ENCODE results near the gene CSNK1G3.

CSNK1G3 gene

GRCh38 chr5:123514615-123515355 lies 2.8 kb downstream of the CSNK1G3 start:
- DNase-seq, result no peak

DNA sequence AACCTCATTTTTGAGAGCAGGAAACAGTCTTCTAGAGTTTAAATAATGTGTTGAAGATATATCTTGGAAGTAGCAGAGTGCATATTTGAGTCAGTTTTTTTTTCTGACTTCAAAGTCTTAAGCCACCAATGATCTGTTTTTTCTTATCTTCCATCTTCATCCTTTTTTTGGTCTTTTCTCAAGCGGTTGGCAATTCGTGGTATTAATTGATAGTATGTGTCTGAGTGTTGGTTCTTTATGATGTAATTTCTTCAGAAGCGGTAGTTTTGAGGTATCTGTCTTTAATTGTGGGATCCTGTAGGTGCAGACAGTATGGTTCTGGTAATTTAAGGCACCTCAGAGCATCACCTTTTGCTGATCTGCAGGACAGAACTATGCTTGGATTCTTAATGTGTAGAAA lies 3.9 kb downstream of the CSNK1G3 start:
- no peak for DNase-seq

DNA sequence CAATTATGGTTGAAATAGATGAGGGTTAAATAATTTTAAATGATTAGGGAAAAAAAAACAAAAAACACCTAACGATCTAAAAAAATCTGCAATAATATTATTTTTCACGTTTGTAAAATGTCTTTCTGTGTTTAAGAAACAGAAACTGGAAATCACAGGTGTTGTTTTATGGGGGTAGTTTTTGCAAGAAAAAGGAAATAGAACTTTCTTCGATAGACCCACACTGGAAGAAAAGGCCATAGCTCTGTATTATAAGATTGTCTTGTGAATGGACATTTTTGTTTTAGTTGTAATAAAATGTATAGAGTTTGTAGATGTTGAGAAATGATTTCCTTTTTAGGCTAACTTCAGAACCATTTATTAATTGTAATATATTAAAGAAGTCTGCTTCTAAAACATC lies 5.5 kb downstream of the CSNK1G3 start:
- DNase-seq, result no peak

- no peak for DNase-seq
These were observed 6.1 kb downstream of the CSNK1G3 start for GRCh38 chr5:123518111-123518510.

DNA sequence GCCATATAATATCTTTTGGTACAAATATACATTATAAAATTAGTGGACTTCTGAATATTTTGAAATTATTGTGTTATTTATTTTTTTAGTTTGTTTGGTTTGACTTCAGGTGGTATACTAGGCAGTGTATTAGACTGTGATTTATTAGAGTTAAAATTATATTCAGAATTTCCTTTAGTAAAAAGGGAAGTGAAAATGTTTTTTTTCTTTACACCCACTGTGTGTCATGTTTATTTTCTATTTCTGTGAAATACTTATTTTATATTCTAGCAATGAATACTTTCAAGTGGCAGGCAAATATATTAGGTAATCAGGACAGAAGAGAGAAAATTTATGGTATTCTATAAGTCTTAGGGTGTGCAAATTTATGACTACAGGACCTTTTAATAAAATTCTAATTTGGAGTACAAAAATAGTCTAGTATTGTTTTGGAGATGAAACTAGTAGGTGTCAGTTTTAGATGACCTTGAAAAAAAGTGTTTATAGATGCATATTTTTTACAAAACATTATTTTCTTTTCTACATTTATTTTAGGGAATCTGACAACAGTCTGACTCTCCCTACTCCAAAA lies 8.8 kb downstream of the CSNK1G3 start:
- no peak for DNase-seq

DNA sequence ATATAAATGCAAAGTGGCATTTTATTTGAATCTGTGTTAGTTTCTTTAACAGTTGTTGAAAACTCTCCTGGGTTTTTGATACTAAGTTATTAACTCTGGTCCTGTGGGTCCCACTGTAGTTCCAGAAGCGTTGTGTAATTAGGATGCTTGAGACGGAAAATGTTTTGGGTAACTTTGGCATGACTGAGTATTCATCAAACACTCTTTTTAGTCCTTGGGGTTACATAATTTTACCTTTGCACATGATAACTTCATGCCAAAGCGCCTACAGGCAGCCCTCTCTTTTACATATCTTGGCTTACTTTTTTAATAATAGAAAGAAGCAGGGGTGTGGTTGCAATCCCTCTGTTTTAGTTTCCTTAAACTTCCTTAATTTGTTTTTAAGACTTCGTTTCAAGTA lies 12.2 kb downstream of the CSNK1G3 start:
- no peak for DNase-seq

- DNase-seq, result no peak
These were observed 15.2 kb downstream of the CSNK1G3 start for GRCh38 chr5:123527190-123527589.

DNA sequence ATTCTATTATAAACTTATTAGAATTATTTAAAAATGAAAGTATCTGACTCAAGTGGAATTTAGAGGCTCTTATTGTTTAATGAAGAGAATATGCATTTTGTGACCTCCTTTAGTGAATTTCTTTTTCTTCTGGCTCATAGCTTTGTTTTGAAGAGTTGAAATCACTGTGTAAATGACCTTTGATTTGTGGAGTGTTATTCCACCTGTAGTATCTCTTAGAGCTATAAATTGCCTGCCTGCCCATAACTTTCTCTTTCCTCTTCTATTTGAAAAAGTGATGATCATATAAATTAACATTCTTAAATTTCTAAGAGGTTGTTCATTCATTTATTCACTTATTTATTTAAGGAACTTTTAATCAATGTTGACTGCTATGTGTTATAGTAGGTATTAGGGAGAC lies 16.1 kb downstream of the CSNK1G3 start:
- no peak for DNase-seq

DNA sequence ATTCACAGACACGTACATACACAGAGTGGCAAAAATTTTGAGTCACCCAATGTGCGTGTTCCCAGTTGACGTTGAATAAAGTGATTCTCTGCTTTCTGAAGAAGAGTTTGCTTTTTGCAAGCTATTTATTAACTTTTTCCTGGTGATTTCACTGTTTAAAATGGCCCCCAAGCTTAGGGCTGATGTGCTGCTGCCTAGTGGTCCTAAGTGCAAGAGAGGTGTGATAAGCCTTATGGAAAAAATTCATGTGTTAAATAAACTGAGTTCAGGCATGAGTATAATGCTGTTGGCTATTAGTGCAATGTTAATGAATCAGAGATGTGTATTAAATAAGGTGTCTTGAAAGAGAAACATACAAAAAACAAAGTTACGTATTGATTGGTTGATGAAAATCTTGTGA lies 16.9 kb downstream of the CSNK1G3 start:
- no peak for DNase-seq

- DNase-seq, result no peak
These were observed 18.8 kb downstream of the CSNK1G3 start for GRCh38 chr5:123530728-123531127.

- DNase-seq, result no peak
These were observed 23.7 kb downstream of the CSNK1G3 start for GRCh38 chr5:123535648-123536047.

- no peak for DNase-seq
These were observed 25.3 kb downstream of the CSNK1G3 start for GRCh38 chr5:123537256-123537655.

DNA sequence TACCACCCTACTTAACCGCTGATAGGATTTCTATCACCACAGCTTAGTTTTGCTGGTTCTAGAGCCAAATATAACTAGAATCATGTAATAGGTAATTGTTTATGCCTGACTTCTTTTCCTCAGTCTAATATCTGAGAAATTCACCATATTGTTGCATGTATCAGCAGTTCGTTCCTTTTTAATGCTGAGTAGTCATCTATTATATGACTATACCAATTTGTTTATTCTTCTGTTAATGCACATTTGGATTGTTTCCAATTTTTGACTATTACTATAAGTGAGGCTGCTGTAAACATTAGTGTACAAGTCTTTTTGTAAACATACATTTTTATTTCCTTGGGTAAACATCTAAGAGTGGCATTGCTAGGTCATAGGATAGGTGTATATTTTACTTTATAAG lies 25.9 kb downstream of the CSNK1G3 start:
- DNase-seq, result no peak

GRCh38 chr5:123538670-123539459 lies 26.9 kb downstream of the CSNK1G3 start:
- DNase-seq, result no peak

DNA sequence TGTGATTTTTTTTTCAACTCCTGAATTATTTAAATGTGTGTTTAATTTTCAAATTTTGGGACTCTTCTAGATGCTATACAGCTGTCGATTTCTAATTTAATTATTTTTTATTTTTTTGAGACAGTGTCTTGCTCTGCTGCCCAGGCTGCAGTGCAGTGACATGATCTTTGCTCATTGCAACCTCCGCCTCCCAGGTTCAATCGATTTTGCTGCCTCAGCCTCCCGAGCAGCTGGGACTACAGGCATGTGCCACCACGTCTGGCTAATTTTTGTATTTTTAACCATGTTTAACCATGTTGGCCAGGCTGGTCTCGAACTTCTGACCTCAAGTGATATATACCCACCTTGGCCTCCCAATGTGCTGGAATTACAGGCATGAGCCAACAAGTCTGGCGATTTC lies 28.6 kb downstream of the CSNK1G3 start:
- DNase-seq, result no peak

DNA sequence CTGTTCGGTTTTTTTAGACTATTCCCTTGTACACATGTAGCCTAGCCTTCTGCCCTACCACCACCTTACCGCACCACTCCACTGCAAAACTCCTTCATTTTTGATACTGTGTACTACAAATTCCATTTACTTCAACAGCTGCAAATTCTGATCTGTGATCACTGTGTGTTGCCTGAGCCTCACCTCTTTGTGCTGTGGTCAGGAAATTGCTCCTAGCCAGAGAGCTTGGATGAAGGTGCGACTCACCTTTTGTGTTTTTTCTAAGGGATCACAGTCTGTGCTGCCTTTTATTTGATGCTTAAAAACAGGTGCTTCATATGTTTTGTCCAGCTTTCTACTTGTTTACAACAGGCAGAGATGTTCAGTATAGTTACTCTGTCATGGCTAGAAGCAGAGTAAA lies 31.5 kb downstream of the CSNK1G3 start:
- no peak for DNase-seq

GRCh38 chr5:123545506-123545905 lies 33.5 kb downstream of the CSNK1G3 start:
- DNase-seq, result no peak

DNA sequence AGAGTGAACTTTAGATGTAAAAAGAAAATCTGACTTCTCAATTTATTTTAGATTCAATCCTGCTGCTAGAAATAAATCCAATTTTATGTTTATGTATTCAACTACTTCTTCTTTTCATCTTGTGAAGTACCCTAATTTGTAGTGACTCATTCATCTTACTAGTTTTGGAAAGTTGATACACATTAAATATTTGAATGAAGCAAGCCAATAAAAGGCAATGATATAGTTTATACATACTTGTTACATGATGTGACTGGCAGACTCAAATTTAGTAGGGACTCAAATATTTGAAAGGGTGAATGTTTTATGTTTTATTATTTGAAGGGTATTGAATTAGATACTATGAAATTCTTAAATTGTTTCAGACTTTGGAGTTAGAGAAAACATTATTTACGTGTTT lies 34.7 kb downstream of the CSNK1G3 start:
- no peak for DNase-seq

GRCh38 chr5:123549256-123549904 lies 37.4 kb downstream of the CSNK1G3 start:
- DNase-seq, result no peak

DNA sequence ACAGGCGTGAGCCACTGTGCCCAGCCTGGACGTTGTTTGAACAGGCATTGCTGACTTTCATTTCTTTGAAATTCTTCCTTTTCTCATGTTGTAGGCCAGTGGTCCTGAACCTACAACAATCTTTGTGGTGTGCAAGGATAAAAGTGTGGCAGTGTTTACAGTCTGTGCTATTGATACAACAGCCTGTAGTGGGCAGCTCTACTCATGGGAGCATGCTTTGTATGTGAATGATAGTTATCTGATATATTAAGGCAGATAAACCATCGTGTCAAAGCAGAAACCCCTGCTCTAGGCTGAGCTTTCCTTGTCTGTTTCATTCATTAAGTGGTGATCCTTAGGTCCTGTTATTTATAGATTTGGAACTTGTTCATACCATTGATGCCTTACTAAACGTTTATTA lies 42.6 kb downstream of the CSNK1G3 start:
- no peak for DNase-seq

DNA sequence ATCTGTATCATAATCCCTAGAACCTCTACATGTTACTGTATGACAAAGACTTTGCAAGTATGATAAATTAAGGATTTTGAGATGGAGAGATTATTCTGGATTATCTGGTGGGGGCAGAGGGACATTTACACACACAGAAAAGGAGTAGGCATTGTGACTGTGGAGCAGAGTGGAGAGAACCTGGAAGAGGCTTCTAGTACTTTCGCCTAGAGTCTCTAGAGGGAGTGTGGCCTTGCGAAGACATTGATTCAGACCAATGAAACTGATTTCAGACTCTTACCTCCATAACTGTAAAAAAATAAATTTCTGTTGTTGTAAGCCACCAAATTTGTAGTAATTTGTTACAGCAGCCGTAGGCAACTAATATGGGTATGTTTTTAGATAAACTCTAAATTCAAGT lies 45.9 kb downstream of the CSNK1G3 start:
- DNase-seq, result no peak

- DNase-seq, result no peak
These were observed 46.9 kb downstream of the CSNK1G3 start for GRCh38 chr5:123558762-123559433.

DNA sequence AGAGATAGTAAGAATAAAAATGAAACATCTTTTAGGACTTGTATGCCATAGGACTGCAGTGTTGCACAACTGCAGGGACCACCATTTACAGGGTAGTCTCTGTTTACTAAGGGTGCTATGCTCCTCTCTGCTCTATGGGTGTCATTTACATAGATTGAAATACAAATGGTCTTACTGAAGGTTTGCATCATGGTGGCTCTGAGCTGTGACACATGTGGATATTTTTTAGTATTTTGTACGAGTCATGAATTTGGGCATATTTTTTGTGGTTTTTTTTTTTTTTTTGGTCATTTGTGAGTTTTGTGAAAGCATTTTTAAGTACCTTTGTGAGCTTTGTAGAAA lies 47.4 kb downstream of the CSNK1G3 start:
- DNase-seq, result no peak

Data from SIG-M5 (cell line).